ENCODE measurements around the gene SNX32. TPM values are rescaled to one million over a fixed set of nuclear protein-coding genes. Genes with fewer than 3 reads are reported as not detected.

Gene SNX32
- total and polyA plus RNA-seq, 2 donors (not counting 3 experiments of a cell fraction or from before 2014, with no cell fraction given), result 0.19 TPM; not detected in 1

- Histone ChIP-seq H3K27ac (ENCODE audit: insufficient read depth, low read depth, low read length) (no peak overlapping the region), H3K9me3 (replicated peaks; ENCODE audit: control insufficient read depth, insufficient read depth, low read length) (no peaks in the 10 kb centered on the region), H3K4me3 (replicated peaks in 1 of 3; ENCODE audit: insufficient read depth in 1 of 3, low read depth in 1 of 3, low read length in 3 of 3) (no peak overlapping the region), H3K4me1 (ENCODE audit: control insufficient read depth, extremely low read depth, insufficient read depth, low read length) (no peaks in the 10 kb centered on the region), H3K36me3 (ENCODE audit: control insufficient read depth in 2 of 2, extremely low read depth in 1 of 2, insufficient read depth in 2 of 2, low read length in 2 of 2) (no peaks in the 10 kb centered on the region), H4K20me1 (replicated peaks; ENCODE audit: control insufficient read depth, extremely low read depth, insufficient read depth, low read length) (no peaks in the 10 kb centered on the region), H2AFZ (ENCODE audit: low read depth, low read length) (no peak overlapping the region), H3K9me1 (replicated peaks; ENCODE audit: control insufficient read depth, extremely low read depth, insufficient read depth, low read length) (no peaks in the 10 kb centered on the region), H3K79me2 (ENCODE audit: control insufficient read depth, insufficient read depth, low read length) (no peaks in the 10 kb centered on the region), H3K27me3 (ENCODE audit: control insufficient read depth in 2 of 2, insufficient read depth in 2 of 2, low read length in 2 of 2) (peaks cover 21 to 22% of the 10 kb centered on the region in 2 experiments), H3K9ac (replicated peaks; ENCODE audit: extremely low read depth, insufficient read depth, low read length) (no peak overlapping the region), H3K4me2 (ENCODE audit: insufficient read depth, low read length) (no peak overlapping the region)
- BruUV-seq (replicated peaks), result no TSS peak
- ChIA-PET CTCF (interaction anchor here (1.3 to 6.2 kb wide), 2 partner anchors 12 to 23 kb away, joined by 5 to 71 read pairs; partner anchors contain the start of gene AP5B1), POLR2A (no interaction called here)
- no peak for TF ChIP-seq MYC (IDR thresholded peaks at IDR 0.05; ENCODE audit: low read depth, low read length)
- TF ChIP-seq GATA2 (IDR thresholded peaks at IDR 0.05; ENCODE audit: insufficient read depth, insufficient read length, low read depth, low read length), result no peak
- TF ChIP-seq EZH2 (IDR thresholded peaks at IDR 0.05; ENCODE audit: borderline replicate concordance, low read depth, low read length, severe bottlenecking), result no peak
- no peak for TF ChIP-seq FOS (IDR thresholded peaks at IDR 0.05; ENCODE audit: borderline replicate concordance, insufficient read depth, low read length)
- TF ChIP-seq, protein P1, sequence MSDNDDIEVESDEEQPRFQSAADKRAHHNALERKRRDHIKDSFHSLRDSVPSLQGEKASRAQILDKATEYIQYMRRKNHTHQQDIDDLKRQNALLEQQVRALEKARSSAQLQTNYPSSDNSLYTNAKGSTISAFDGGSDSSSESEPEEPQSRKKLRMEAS (IDR thresholded peaks at IDR 0.05; ENCODE audit: insufficient read depth, insufficient read length), result no peak
- no peak for TF ChIP-seq POLR2AphosphoS5 (IDR thresholded peaks at IDR 0.05; ENCODE audit: insufficient read depth, low read depth, low read length)
- TF ChIP-seq, protein P2, sequence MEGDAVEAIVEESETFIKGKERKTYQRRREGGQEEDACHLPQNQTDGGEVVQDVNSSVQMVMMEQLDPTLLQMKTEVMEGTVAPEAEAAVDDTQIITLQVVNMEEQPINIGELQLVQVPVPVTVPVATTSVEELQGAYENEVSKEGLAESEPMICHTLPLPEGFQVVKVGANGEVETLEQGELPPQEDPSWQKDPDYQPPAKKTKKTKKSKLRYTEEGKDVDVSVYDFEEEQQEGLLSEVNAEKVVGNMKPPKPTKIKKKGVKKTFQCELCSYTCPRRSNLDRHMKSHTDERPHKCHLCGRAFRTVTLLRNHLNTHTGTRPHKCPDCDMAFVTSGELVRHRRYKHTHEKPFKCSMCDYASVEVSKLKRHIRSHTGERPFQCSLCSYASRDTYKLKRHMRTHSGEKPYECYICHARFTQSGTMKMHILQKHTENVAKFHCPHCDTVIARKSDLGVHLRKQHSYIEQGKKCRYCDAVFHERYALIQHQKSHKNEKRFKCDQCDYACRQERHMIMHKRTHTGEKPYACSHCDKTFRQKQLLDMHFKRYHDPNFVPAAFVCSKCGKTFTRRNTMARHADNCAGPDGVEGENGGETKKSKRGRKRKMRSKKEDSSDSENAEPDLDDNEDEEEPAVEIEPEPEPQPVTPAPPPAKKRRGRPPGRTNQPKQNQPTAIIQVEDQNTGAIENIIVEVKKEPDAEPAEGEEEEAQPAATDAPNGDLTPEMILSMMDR (IDR thresholded peaks at IDR 0.05; ENCODE audit: extremely low read depth in 1 of 2, insufficient read depth in 1 of 2, low read depth in 1 of 2, low read length in 2 of 2), result no peak
- TF ChIP-seq JUN (IDR thresholded peaks at IDR 0.05; ENCODE audit: borderline replicate concordance, insufficient read depth, insufficient read length, low read depth), result no peak
- no peak for TF ChIP-seq POLR2A (IDR thresholded peaks at IDR 0.05; ENCODE audit: low read depth, low read length)
- intact Hi-C loops (cut with micrococcal nuclease) (no loop called here), dilution Hi-C loops (cut with MboI; ENCODE audit: extremely low pct_ligation_motif_present, low sequenced_read_pairs) (no loop called here)
- DNase-seq (ENCODE audit: low read depth, low spot score) (no peak), FAIRE-seq (no peak)
Observed at GRCh38 chr11:65792456-65792855, 41.3 kb upstream of the SNX32 start.

Measured in endothelial cell of umbilical vein (primary cell).